PC-3 (cell line): Measurements from ENCODE around the gene FAM163B. TPM values are rescaled to one million over a fixed set of nuclear protein-coding genes. Genes with fewer than 3 reads are reported as not detected.

Source experiments
- ATAC-seq: fragments of 200-7000 bp; cut with Tn5 transposase; 2 replicates; pipeline ENCODE4 v1.9.1; 2020; ENCODE audit warnings: mild to moderate bottlenecking, moderate library complexity
- BruUV-seq: library from RNA; stranded (reverse); fragments of 400-500 nt; replicated peaks from 2 replicates; lab custom pipeline; 2021; lab: Mats Ljungman, UMichigan
- CTCF ChIA-PET: fragments of 300-600 bp; sonication (Branson Sonifier 250); formaldehyde crosslinking; loops from one replicate; lab custom pipeline; 2022; ENCODE audit warnings: antibody characterized with exemption; lab: Charles Lee
- POLR2A ChIA-PET: fragments of 300-600 bp; sonication (Branson Sonifier 250); formaldehyde crosslinking; loops from one replicate; lab custom pipeline; 2022; ENCODE audit warnings: antibody characterized with exemption; ENCODE audit not compliant: unreplicated experiment; lab: Charles Lee
- DNase-seq: peaks from one replicate; pipeline ENCODE4 v3.0.0-alpha.2; 2015
- H2AFZ ChIP-seq: fragments of 300-600 bp; sonication (generic); 2 replicates; pipeline ENCODE4 v1.6.0; 2016; ENCODE audit warnings: antibody characterized with exemption, low read length
- H3F3A ChIP-seq: fragments of 300-600 bp; sonication (generic); one replicate; pipeline ENCODE4 v1.6.0; 2017; ENCODE audit warnings: antibody characterized with exemption, low read length, control low read depth, mild to moderate bottlenecking; ENCODE audit not compliant: unreplicated experiment
- H3K27ac ChIP-seq: fragments of 300-600 bp; sonication (generic); 2 replicates; pipeline ENCODE4 v1.5.1; 2016; ENCODE audit warnings: mild to moderate bottlenecking, low read length
- H3K27me3 ChIP-seq: fragments of 300-600 bp; sonication (generic); 2 replicates; pipeline ENCODE4 v1.6.1; 2016; ENCODE audit warnings: low read length, mixed read lengths
- H3K36me3 ChIP-seq: fragments of 300-600 bp; sonication (generic); 2 replicates; pipeline ENCODE4 v1.6.1; 2016; ENCODE audit warnings: low read depth, mixed run types, low read length, mixed read lengths
- H3K4me1 ChIP-seq: fragments of 300-600 bp; sonication (generic); 2 replicates; pipeline ENCODE4 v1.5.1; 2016; ENCODE audit warnings: low read length; ENCODE audit not compliant: insufficient read depth
- H3K4me2 ChIP-seq: fragments of 300-600 bp; sonication (generic); 2 replicates; pipeline ENCODE4 v1.6.0; 2016; ENCODE audit warnings: low read length
- H3K4me3 ChIP-seq: fragments of 300-600 bp; sonication (generic); 2 replicates; pipeline ENCODE4 v1.5.1; 2016; ENCODE audit warnings: mild to moderate bottlenecking, low read length, mixed read lengths
- H3K79me2 ChIP-seq: fragments of 300-600 bp; sonication (generic); 2 replicates; pipeline ENCODE4 v1.6.1; 2017; ENCODE audit warnings: low read length, mixed read lengths
- H3K9ac ChIP-seq: fragments of 300-600 bp; sonication (generic); 2 replicates; pipeline ENCODE4 v1.6.0; 2016; ENCODE audit warnings: mild to moderate bottlenecking, low read length
- H3K9me2 ChIP-seq: fragments of 300-600 bp; sonication (generic); replicated peaks from 2 replicates; pipeline ENCODE4 v1.6.1; 2016; ENCODE audit warnings: mixed run types, low read length, mixed read lengths
- H3K9me3 ChIP-seq: fragments of 300-600 bp; sonication (generic); 2 replicates; pipeline ENCODE4 v1.6.1; 2016; ENCODE audit warnings: low read length, mixed read lengths
- H4K20me1 ChIP-seq: fragments of 300-600 bp; sonication (generic); 2 replicates; pipeline ENCODE4 v1.6.1; 2016; ENCODE audit warnings: low read length, mixed read lengths
- EZH2 ChIP-seq: fragments of 300-600 bp; sonication (generic); IDR thresholded peaks from one replicate; pipeline ENCODE4 v1.6.1; 2017; ENCODE audit warnings: antibody characterized with exemption, mild to moderate bottlenecking, low read length; ENCODE audit not compliant: unreplicated experiment
- EZH2phosphoT487 ChIP-seq: fragments of 300-600 bp; sonication (generic); IDR thresholded peaks from 2 replicates; pipeline ENCODE4 v1.6.1; 2018; ENCODE audit warnings: mild to moderate bottlenecking, antibody characterized with exemption, low read length, borderline replicate concordance
- intact Hi-C: fragments of 100-400 bp; cut with micrococcal nuclease; formaldehyde crosslinking; loops from 2 replicates; pipeline ENCODE4 v1.9.0; 2023
- total RNA-seq: library from RNA; depleted of rRNA; stranded (reverse); fragments of >200 nt; gene quantifications from 2 replicates; pipeline ENCODE4 v1.2.3, GENCODE V29; 2014
- TF ChIP-seq, protein P1 (sequence below): fragments of 300-600 bp; sonication (generic); conservative IDR thresholded peaks from 2 replicates; pipeline ENCODE4 v1.5.1; 2017; ENCODE audit warnings: antibody characterized with exemption, low read depth, mild to moderate bottlenecking, low read length

Gene FAM163B
- total RNA-seq, 1 experiment from 2014 or later, result not detected

GRCh38 chr9:133607976-133608375 lies 1.2 kb downstream of the FAM163B start:
- H2AFZ ChIP-seq, result no peak overlapping the region
- DNase-seq, result no peak
- no peaks in the 10 kb centered on the region for H3K36me3 ChIP-seq
- POLR2A ChIA-PET, result no interaction called here
- TF ChIP-seq EZH2 (no peak), EZH2phosphoT487 (no peak)
- TF ChIP-seq, protein P1, sequence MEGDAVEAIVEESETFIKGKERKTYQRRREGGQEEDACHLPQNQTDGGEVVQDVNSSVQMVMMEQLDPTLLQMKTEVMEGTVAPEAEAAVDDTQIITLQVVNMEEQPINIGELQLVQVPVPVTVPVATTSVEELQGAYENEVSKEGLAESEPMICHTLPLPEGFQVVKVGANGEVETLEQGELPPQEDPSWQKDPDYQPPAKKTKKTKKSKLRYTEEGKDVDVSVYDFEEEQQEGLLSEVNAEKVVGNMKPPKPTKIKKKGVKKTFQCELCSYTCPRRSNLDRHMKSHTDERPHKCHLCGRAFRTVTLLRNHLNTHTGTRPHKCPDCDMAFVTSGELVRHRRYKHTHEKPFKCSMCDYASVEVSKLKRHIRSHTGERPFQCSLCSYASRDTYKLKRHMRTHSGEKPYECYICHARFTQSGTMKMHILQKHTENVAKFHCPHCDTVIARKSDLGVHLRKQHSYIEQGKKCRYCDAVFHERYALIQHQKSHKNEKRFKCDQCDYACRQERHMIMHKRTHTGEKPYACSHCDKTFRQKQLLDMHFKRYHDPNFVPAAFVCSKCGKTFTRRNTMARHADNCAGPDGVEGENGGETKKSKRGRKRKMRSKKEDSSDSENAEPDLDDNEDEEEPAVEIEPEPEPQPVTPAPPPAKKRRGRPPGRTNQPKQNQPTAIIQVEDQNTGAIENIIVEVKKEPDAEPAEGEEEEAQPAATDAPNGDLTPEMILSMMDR, result no peak
- peaks cover 61% of the 10 kb centered on the region for H3K27me3 ChIP-seq
- no peaks in the 10 kb centered on the region for H3F3A ChIP-seq
- H3K9me3 ChIP-seq, result no peaks in the 10 kb centered on the region
- no peaks in the 10 kb centered on the region for H3K79me2 ChIP-seq
- no peaks in the 10 kb centered on the region for H4K20me1 ChIP-seq
- CTCF ChIA-PET, result no interaction called here
- BruUV-seq, result no TSS peak
- H3K9me2 ChIP-seq, result no peaks in the 10 kb centered on the region
- no peaks in the 10 kb centered on the region for H3K4me1 ChIP-seq
- ATAC-seq, result no peak
- no peak overlapping the region for H3K4me2 ChIP-seq
- no peak overlapping the region for H3K27ac ChIP-seq
- intact Hi-C loops, result no loop called here
- H3K4me3 ChIP-seq, result no peak overlapping the region
- no peak overlapping the region for H3K9ac ChIP-seq

- Histone ChIP-seq H3K9me2 (no peaks in the 10 kb centered on the region), H4K20me1 (no peaks in the 10 kb centered on the region), H3K4me3 (no peak overlapping the region), H3K9me3 (no peaks in the 10 kb centered on the region), H3K27me3 (peaks cover 55% of the 10 kb centered on the region), H3F3A (no peaks in the 10 kb centered on the region), H3K4me1 (no peaks in the 10 kb centered on the region), H3K27ac (no peak overlapping the region), H3K4me2 (no peak overlapping the region), H2AFZ (no peak overlapping the region), H3K36me3 (no peaks in the 10 kb centered on the region), H3K79me2 (no peaks in the 10 kb centered on the region), H3K9ac (no peak overlapping the region)
- intact Hi-C loops, result no loop called here
- ATAC-seq (no peak), DNase-seq (no peak)
- BruUV-seq, result no TSS peak
- no peak for TF ChIP-seq EZH2
- TF ChIP-seq EZH2phosphoT487, result no peak
- TF ChIP-seq, protein P1, result no peak
- POLR2A ChIA-PET, result no interaction called here
- CTCF ChIA-PET, result no interaction called here
These were observed 1.8 kb downstream of the FAM163B start for GRCh38 chr9:133607381-133607780.

DNA sequence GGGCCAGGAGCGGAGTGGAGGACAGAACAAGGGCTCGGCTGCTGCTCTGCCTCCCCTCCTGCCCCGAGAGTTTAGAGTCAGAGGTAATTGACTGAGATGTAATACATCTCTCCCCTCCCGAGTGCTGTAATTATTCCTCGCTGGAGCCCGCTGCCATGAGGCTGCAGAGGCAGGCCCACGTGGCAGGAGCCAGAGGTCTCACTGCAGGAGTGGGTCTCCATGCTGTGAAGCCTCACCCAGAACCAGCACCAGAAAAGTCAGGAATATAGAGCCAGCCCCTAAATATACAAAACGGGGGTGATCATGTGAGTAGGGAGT lies 2.5 kb downstream of the FAM163B start:
- POLR2A ChIA-PET, result no interaction called here

More for the DNA sequence above, 2.5 kb downstream of the FAM163B start:
- Histone ChIP-seq H4K20me1 (no peaks in the 10 kb centered on the region), H3K4me3 (no peak overlapping the region), H3K9me2 (no peaks in the 10 kb centered on the region), H3K36me3 (no peaks in the 10 kb centered on the region), H3K4me2 (no peak overlapping the region), H3F3A (no peaks in the 10 kb centered on the region), H3K27ac (no peak overlapping the region), H3K79me2 (no peaks in the 10 kb centered on the region), H2AFZ (no peak overlapping the region), H3K9me3 (no peaks in the 10 kb centered on the region), H3K4me1 (no peaks in the 10 kb centered on the region), H3K9ac (no peak overlapping the region), H3K27me3 (peaks cover 48% of the 10 kb centered on the region)
- ATAC-seq (no peak), DNase-seq (no peak)
- BruUV-seq, result no TSS peak
- CTCF ChIA-PET, result no interaction called here
- TF ChIP-seq EZH2 (no peak), EZH2phosphoT487 (no peak)
- TF ChIP-seq, protein P1, result no peak
- intact Hi-C loops, result no loop called here
